ENCODE measurements around the gene SLC12A4. TPM values are rescaled to one million over a fixed set of nuclear protein-coding genes. Genes with fewer than 3 reads are reported as not detected.

The SLC12A4 gene
- total RNA-seq, 4 donors from 2014 or later = 65.8 to 142 (median 81.3) TPM

DNA sequence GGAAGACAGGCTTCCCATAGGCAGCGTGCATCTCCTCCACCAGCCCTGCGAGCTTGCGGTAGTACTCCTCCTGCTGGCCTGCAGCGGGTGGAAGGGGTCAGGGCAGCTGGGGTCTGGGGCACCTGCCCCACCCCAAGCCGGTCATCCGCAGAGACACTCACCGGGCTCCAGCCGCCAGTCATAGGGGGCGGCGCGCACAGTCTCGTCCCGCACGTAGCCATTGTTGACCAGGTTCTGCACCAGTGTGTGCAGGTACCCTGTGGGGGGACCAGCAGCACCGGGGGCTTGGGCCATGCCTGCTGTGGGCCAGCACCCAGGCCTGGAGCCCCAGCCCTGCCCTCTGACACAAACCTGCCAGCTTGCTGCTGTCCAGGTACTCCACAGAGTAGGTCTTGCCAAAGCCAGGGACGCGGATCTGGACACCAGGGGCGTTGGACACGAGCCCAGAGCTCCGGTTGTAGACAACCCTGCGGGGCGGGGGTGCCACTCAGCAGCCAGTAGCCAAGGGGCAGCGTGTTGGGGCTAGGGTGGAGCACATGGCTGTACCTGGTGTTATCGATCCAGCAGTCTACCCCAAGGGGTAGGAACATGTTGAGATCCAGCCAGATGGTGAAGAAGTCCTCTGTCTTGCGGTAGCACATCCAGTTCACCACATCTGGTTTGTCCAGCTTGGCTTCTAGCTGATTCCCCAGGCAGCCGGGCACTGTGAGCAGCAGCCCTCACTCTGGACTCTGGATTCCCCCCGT, 25.8 kb downstream of the SLC12A4 start:
- H3K4me1 ChIP-seq = peaks cover 29 to 71% (median 55%) of the 10 kb centered on the region in 4 donors
- peak overlapping the region; percentile 74 to 85 (median 82) for H3K27ac ChIP-seq (replicated peaks in 1 of 4)
- DNase-seq (ENCODE audit: extremely low spot score) = no peak
- H3K27me3 ChIP-seq = no peaks in the 10 kb centered on the region
- 85% methylated on average over 4 of the region's 27 CpGs for WGBS
- peaks cover 48 to 89% (median 76%) of the 10 kb centered on the region in 4 donors for H3K36me3 ChIP-seq
- intact Hi-C loops (cut with DNase I) = no loop called here
- TF ChIP-seq, protein P1, sequence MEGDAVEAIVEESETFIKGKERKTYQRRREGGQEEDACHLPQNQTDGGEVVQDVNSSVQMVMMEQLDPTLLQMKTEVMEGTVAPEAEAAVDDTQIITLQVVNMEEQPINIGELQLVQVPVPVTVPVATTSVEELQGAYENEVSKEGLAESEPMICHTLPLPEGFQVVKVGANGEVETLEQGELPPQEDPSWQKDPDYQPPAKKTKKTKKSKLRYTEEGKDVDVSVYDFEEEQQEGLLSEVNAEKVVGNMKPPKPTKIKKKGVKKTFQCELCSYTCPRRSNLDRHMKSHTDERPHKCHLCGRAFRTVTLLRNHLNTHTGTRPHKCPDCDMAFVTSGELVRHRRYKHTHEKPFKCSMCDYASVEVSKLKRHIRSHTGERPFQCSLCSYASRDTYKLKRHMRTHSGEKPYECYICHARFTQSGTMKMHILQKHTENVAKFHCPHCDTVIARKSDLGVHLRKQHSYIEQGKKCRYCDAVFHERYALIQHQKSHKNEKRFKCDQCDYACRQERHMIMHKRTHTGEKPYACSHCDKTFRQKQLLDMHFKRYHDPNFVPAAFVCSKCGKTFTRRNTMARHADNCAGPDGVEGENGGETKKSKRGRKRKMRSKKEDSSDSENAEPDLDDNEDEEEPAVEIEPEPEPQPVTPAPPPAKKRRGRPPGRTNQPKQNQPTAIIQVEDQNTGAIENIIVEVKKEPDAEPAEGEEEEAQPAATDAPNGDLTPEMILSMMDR (IDR thresholded peaks at IDR 0.05) = no peak
- TF ChIP-seq POLR2AphosphoS5 (IDR thresholded peaks at IDR 0.05) = peak in 1 of 2 donors; percentile 34
- no peak for TF ChIP-seq EP300 (IDR thresholded peaks at IDR 0.05)
- no peak for TF ChIP-seq POLR2A (IDR thresholded peaks at IDR 0.05; ENCODE audit: low read depth)
- H3K9me3 ChIP-seq = no peaks in the 10 kb centered on the region
- no peak overlapping the region for H3K4me3 ChIP-seq

GRCh38 chr16:67942200-67942509, 26.3 kb downstream of the SLC12A4 start:
- H3K36me3 ChIP-seq = peaks cover 42 to 84% (median 71%) of the 10 kb centered on the region in 4 donors
- peak overlapping the region in 3 of 4 donors; percentile 74 to 85 (median 84) for H3K27ac ChIP-seq (replicated peaks in 1 of 4)
- no peaks in the 10 kb centered on the region for H3K27me3 ChIP-seq
- H3K9me3 ChIP-seq = no peaks in the 10 kb centered on the region
- TF ChIP-seq, protein P1 (IDR thresholded peaks at IDR 0.05) = peak; percentile 35 to 70 (median 44)
- no peak for TF ChIP-seq EP300 (IDR thresholded peaks at IDR 0.05)
- TF ChIP-seq POLR2AphosphoS5 (IDR thresholded peaks at IDR 0.05) = no peak
- no peak for TF ChIP-seq POLR2A (IDR thresholded peaks at IDR 0.05; ENCODE audit: low read depth)
- no peak for DNase-seq (ENCODE audit: extremely low spot score)
- H3K4me1 ChIP-seq = peaks cover 31 to 75% (median 59%) of the 10 kb centered on the region in 4 donors
- no peak overlapping the region for H3K4me3 ChIP-seq
- WGBS = 83% methylated on average over 6 of the region's 6 CpGs
- intact Hi-C loops (cut with DNase I) = no loop called here

GRCh38 chr16:67941469-67942199, 26.8 kb downstream of the SLC12A4 start:
- peaks cover 36 to 74% (median 64%) of the 10 kb centered on the region in 4 donors for H3K4me1 ChIP-seq
- H3K27ac ChIP-seq (replicated peaks in 1 of 4) = peak overlapping the region; percentile 31 to 85 (median 60)
- H3K27me3 ChIP-seq = no peaks in the 10 kb centered on the region
- DNase-seq (ENCODE audit: extremely low spot score) = no peak
- peaks cover 37 to 78% (median 66%) of the 10 kb centered on the region in 4 donors for H3K36me3 ChIP-seq
- intact Hi-C loops (cut with DNase I) = no loop called here
- H3K4me3 ChIP-seq = no peak overlapping the region
- no peaks in the 10 kb centered on the region for H3K9me3 ChIP-seq
- TF ChIP-seq, protein P1 (IDR thresholded peaks at IDR 0.05) = no peak
- no peak for TF ChIP-seq POLR2A (IDR thresholded peaks at IDR 0.05; ENCODE audit: low read depth)
- no peak for TF ChIP-seq EP300 (IDR thresholded peaks at IDR 0.05)
- TF ChIP-seq POLR2AphosphoS5 (IDR thresholded peaks at IDR 0.05) = no peak
- 76% methylated on average over 8 of the region's 9 CpGs for WGBS

- H3K4me1 ChIP-seq = peaks cover 31 to 64% (median 55%) of the 10 kb centered on the region in 4 donors
- no peak overlapping the region for H3K4me3 ChIP-seq
- no peak for DNase-seq (ENCODE audit: extremely low spot score)
- intact Hi-C loops (cut with DNase I) = no loop called here
- no peaks in the 10 kb centered on the region for H3K9me3 ChIP-seq
- H3K36me3 ChIP-seq = peaks cover 26 to 68% (median 55%) of the 10 kb centered on the region in 4 donors
- peak overlapping the region in 1 of 4 donors; percentile 47 for H3K27ac ChIP-seq (replicated peaks in 1 of 4)
- 88% methylated on average over 5 of the region's 5 CpGs for WGBS
- TF ChIP-seq POLR2A (IDR thresholded peaks at IDR 0.05; ENCODE audit: low read depth) (no peak), EP300 (IDR thresholded peaks at IDR 0.05) (no peak), POLR2AphosphoS5 (IDR thresholded peaks at IDR 0.05) (no peak)
- TF ChIP-seq, protein P1 (IDR thresholded peaks at IDR 0.05) = no peak
- no peaks in the 10 kb centered on the region for H3K27me3 ChIP-seq
Observed at GRCh38 chr16:67940446-67941089, 27.9 kb downstream of the SLC12A4 start.
